Germinal center (tissue), 1 donor: Measurements from ENCODE around the gene LRRK2.
"Not testable (repeated sequence)": the region's sequence is repeated elsewhere in the genome, so short reads cannot be mapped to it uniquely, and the experiment has no call there.

Experiments used
- DNase-seq: peaks from one replicate; pipeline ENCODE4 v3.0.0; 2012; ENCODE audit warnings: mixed read lengths, low spot score

LRRK2 gene

GRCh38 chr12:40224439-40225291 is at the start of gene LRRK2:
Gene LRRK2 (plus strand): TSS chr12:40224997. CDS start chr12:40225132, 135 bp downstream.
- peak; percentile 76 for DNase-seq

- DNase-seq, result no peak
These were observed 49.8 kb upstream of the LRRK2 start for GRCh38 chr12:40175045-40175444.

GRCh38 chr12:40175489-40175888 is 49.3 kb upstream of the LRRK2 start:
- no peak for DNase-seq

- no peak for DNase-seq
These were observed 46.1 kb upstream of the LRRK2 start for GRCh38 chr12:40178701-40179100.

GRCh38 chr12:40181490-40181889 is 43.3 kb upstream of the LRRK2 start:
- DNase-seq, result no peak

GRCh38 chr12:40183715-40184114 is 41.1 kb upstream of the LRRK2 start:
- no peak for DNase-seq

- DNase-seq, result no peak
These were observed 40.1 kb upstream of the LRRK2 start for GRCh38 chr12:40184493-40185302.

- no peak for DNase-seq
These were observed 39.5 kb upstream of the LRRK2 start for GRCh38 chr12:40185303-40185693.

GRCh38 chr12:40188558-40189320 is 36.1 kb upstream of the LRRK2 start:
- no peak for DNase-seq

- DNase-seq, result peak; percentile 23
These were observed 32.0 kb upstream of the LRRK2 start for GRCh38 chr12:40192704-40193255.

GRCh38 chr12:40194846-40195245 is 30.0 kb upstream of the LRRK2 start:
- no peak for DNase-seq

GRCh38 chr12:40197590-40197989 is 27.2 kb upstream of the LRRK2 start:
- DNase-seq, result no peak

- no peak for DNase-seq
These were observed 26.2 kb upstream of the LRRK2 start for GRCh38 chr12:40198601-40199000.

- no peak for DNase-seq
These were observed 22.4 kb upstream of the LRRK2 start for GRCh38 chr12:40202095-40203059.

GRCh38 chr12:40203060-40203430 is 21.8 kb upstream of the LRRK2 start:
- DNase-seq, result no peak

- DNase-seq, result no peak
These were observed 20.5 kb upstream of the LRRK2 start for GRCh38 chr12:40204337-40204736.

GRCh38 chr12:40207551-40207950 is 17.2 kb upstream of the LRRK2 start:
- DNase-seq, result no peak

- peak; percentile 6 for DNase-seq
These were observed 15.9 kb upstream of the LRRK2 start for GRCh38 chr12:40208707-40209446.

GRCh38 chr12:40209886-40210285 is 14.9 kb upstream of the LRRK2 start:
- DNase-seq, result no peak

GRCh38 chr12:40211186-40211585 is 13.6 kb upstream of the LRRK2 start:
- not testable (repeated sequence) for DNase-seq
